ENCODE measurements around the gene FN1.
A peak's percentile ranks its signal among the peaks of the same experiment; 100 is the strongest.

- TF ChIP-seq, protein P1, sequence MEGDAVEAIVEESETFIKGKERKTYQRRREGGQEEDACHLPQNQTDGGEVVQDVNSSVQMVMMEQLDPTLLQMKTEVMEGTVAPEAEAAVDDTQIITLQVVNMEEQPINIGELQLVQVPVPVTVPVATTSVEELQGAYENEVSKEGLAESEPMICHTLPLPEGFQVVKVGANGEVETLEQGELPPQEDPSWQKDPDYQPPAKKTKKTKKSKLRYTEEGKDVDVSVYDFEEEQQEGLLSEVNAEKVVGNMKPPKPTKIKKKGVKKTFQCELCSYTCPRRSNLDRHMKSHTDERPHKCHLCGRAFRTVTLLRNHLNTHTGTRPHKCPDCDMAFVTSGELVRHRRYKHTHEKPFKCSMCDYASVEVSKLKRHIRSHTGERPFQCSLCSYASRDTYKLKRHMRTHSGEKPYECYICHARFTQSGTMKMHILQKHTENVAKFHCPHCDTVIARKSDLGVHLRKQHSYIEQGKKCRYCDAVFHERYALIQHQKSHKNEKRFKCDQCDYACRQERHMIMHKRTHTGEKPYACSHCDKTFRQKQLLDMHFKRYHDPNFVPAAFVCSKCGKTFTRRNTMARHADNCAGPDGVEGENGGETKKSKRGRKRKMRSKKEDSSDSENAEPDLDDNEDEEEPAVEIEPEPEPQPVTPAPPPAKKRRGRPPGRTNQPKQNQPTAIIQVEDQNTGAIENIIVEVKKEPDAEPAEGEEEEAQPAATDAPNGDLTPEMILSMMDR (IDR thresholded peaks at IDR 0.05; ENCODE audit: borderline replicate concordance, extremely low read depth, low read length, poor library complexity, severe bottlenecking): no peak
- peak; percentile 77 for TF ChIP-seq EZH2 (IDR thresholded peaks at IDR 0.05; ENCODE audit: borderline replicate concordance, low read depth, low read length, severe bottlenecking)
Observed at GRCh38 chr2:215435280-215435869, 493 bp downstream of the FN1 start.
